OCI-LY3 (cell line): ENCODE measurements around the gene INPP5A.

ENCODE experiments used
- H2AFZ ChIP-seq: fragments of 200-600, 300-600 bp; shearing (Covaris generic); 2 replicates; pipeline ENCODE4 v1.6.0; 2014; ENCODE audit warnings: antibody characterized with exemption, low read depth, low read length
- H3K27ac ChIP-seq: fragments of 200-600, 300-600 bp; sonication (generic); 2 replicates; pipeline ENCODE4 v1.5.1; 2014; ENCODE audit warnings: mild to moderate bottlenecking, low read length, moderate library complexity, mixed read lengths
- H3K27me3 ChIP-seq: fragments of 200-600, 300-600 bp; sonication (generic); 2 replicates; pipeline ENCODE4 v1.6.1; 2014; ENCODE audit warnings: low read depth, low read length, mixed read lengths
- H3K36me3 ChIP-seq: fragments of 200-600, 300-600 bp; sonication (generic); replicated peaks from 2 replicates; pipeline ENCODE3; 2014; ENCODE audit warnings: low read depth, low read length, mixed read lengths
- H3K4me1 ChIP-seq: fragments of 300-600, 200-600 bp; sonication (generic); 2 replicates; pipeline ENCODE4 v1.6.1; 2014; ENCODE audit warnings: low read length, mixed read lengths
- H3K4me2 ChIP-seq: fragments of 200-600, 300-600 bp; sonication (generic); 2 replicates; pipeline ENCODE4 v1.6.1; 2014; ENCODE audit warnings: low read length, mixed read lengths
- H3K4me3 ChIP-seq: fragments of 300-600, 200-600 bp; sonication (generic); 2 replicates; pipeline ENCODE4 v1.5.1; 2014; ENCODE audit warnings: antibody characterized with exemption, mild to moderate bottlenecking, low read length, moderate library complexity
- H3K79me2 ChIP-seq: fragments of 300-600, 200-600 bp; shearing (Covaris generic); 2 replicates; pipeline ENCODE4 v1.6.1; 2014; ENCODE audit warnings: mild to moderate bottlenecking, low read length, mixed read lengths
- H3K9ac ChIP-seq: fragments of 300-600, 200-600 bp; shearing (Covaris generic); 2 replicates; pipeline ENCODE4 v1.6.0; 2014; ENCODE audit warnings: mild to moderate bottlenecking, low read length, moderate library complexity
- H3K9me3 ChIP-seq: fragments of 200-600, 300-600 bp; shearing (Covaris generic); 2 replicates; pipeline ENCODE4 v1.6.1; 2014; ENCODE audit warnings: low read length, mixed read lengths; ENCODE audit not compliant: insufficient read depth
- H4K20me1 ChIP-seq: fragments of 200-600, 300-600 bp; sonication (generic); 2 replicates; pipeline ENCODE4 v1.6.1; 2016; ENCODE audit warnings: low read length, mixed read lengths; ENCODE audit not compliant: insufficient read depth
- EZH2phosphoT487 ChIP-seq: fragments of 200-600 bp; shearing (Covaris generic); IDR thresholded peaks from 2 replicates; pipeline ENCODE4 v1.6.1; 2018; ENCODE audit warnings: antibody characterized with exemption, mixed run types, low read depth
- TF ChIP-seq, protein P1 (sequence below): fragments of 200-600, 300-600 bp; sonication (generic); IDR thresholded peaks from 2 replicates; pipeline ENCODE4 v1.5.1; 2014; ENCODE audit warnings: antibody characterized with exemption, low read length, low read depth

INPP5A gene

DNA sequence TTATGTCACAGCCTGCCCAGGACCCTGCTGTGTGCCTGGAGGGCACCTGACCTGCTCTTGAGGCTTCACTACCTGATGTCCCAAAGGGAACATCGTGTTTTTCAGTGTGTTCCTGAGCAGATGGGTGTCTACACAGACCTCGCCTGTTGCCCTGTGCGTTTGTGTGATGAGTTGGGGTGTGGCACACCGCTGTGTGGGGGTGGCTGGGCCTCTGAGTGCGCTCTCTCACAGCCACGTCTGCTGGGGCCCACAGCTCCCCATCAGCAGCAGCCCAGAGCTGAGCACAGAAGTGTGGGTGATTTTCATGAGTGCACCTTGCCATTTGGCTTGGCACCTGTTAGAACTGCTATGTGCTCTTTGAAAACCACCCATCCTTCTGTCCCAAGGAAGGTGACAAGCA, 126.8 kb downstream of the INPP5A start:
- Histone ChIP-seq H3K9me3 (no peaks in the 10 kb centered on the region), H3K4me1 (no peaks in the 10 kb centered on the region), H2AFZ (no peak overlapping the region), H3K79me2 (no peaks in the 10 kb centered on the region), H4K20me1 (no peaks in the 10 kb centered on the region), H3K27ac (no peak overlapping the region), H3K36me3 (no peaks in the 10 kb centered on the region), H3K4me2 (no peak overlapping the region), H3K9ac (no peak overlapping the region), H3K27me3 (no peaks in the 10 kb centered on the region), H3K4me3 (no peak overlapping the region)
- no peak for TF ChIP-seq EZH2phosphoT487
- TF ChIP-seq, protein P1, sequence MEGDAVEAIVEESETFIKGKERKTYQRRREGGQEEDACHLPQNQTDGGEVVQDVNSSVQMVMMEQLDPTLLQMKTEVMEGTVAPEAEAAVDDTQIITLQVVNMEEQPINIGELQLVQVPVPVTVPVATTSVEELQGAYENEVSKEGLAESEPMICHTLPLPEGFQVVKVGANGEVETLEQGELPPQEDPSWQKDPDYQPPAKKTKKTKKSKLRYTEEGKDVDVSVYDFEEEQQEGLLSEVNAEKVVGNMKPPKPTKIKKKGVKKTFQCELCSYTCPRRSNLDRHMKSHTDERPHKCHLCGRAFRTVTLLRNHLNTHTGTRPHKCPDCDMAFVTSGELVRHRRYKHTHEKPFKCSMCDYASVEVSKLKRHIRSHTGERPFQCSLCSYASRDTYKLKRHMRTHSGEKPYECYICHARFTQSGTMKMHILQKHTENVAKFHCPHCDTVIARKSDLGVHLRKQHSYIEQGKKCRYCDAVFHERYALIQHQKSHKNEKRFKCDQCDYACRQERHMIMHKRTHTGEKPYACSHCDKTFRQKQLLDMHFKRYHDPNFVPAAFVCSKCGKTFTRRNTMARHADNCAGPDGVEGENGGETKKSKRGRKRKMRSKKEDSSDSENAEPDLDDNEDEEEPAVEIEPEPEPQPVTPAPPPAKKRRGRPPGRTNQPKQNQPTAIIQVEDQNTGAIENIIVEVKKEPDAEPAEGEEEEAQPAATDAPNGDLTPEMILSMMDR, result no peak

GRCh38 chr10:132664883-132665282, 127.3 kb downstream of the INPP5A start:
- H3K4me1 ChIP-seq, result no peaks in the 10 kb centered on the region
- H2AFZ ChIP-seq, result no peak overlapping the region
- H3K36me3 ChIP-seq, result no peaks in the 10 kb centered on the region
- H3K4me2 ChIP-seq, result no peak overlapping the region
- H3K27ac ChIP-seq, result no peak overlapping the region
- H3K9ac ChIP-seq, result no peak overlapping the region
- no peaks in the 10 kb centered on the region for H4K20me1 ChIP-seq
- H3K4me3 ChIP-seq, result no peak overlapping the region
- no peaks in the 10 kb centered on the region for H3K27me3 ChIP-seq
- no peak for TF ChIP-seq EZH2phosphoT487
- TF ChIP-seq, protein P1, result no peak
- H3K9me3 ChIP-seq, result no peaks in the 10 kb centered on the region
- H3K79me2 ChIP-seq, result no peaks in the 10 kb centered on the region

DNA sequence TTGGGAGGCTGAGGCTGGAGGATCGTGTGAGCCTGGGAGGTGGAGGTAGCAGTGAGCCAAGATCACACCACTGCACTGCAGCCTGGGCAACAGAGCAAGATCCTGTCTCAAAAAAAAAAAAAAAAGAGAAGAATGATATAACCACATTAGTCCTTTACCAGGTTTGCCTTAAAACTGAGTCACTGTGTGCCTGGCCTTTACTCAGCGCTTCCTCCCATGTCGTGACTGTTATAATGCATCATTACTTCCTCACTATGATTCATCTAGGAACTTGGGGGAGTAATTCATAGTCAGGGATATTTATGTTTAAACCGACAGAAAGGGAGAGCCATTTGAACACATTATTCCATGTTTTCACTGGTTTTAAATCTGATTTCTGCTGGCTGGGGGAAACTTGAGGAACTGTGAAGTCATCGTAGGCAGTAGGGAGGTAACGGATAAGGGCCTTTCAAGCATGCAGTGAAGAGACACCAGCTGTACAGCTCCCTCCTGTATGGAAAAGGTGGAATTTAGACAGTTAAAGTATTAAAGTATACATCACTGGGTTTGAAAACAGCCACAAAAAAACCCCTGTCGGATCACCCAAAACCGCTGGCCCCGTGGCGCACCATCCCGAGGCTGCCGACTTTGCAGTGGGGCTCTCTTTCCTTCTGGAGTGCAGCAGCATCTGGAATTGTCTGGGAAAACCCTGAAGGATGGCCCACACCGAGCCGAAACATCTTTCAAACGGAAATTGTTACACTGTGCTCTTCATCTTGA, 128.5 kb downstream of the INPP5A start:
- no peaks in the 10 kb centered on the region for H3K9me3 ChIP-seq
- H3K27ac ChIP-seq, result no peak overlapping the region
- no peaks in the 10 kb centered on the region for H3K79me2 ChIP-seq
- H3K27me3 ChIP-seq, result no peaks in the 10 kb centered on the region
- no peaks in the 10 kb centered on the region for H3K4me1 ChIP-seq
- no peak overlapping the region for H3K4me3 ChIP-seq
- no peak overlapping the region for H3K9ac ChIP-seq
- H3K36me3 ChIP-seq, result no peaks in the 10 kb centered on the region
- no peak overlapping the region for H3K4me2 ChIP-seq
- TF ChIP-seq EZH2phosphoT487, result no peak
- TF ChIP-seq, protein P1, result no peak
- no peaks in the 10 kb centered on the region for H4K20me1 ChIP-seq
- H2AFZ ChIP-seq, result no peak overlapping the region

- Histone ChIP-seq H3K9ac (no peak overlapping the region), H3K4me2 (no peak overlapping the region), H3K4me1 (no peaks in the 10 kb centered on the region), H3K4me3 (no peak overlapping the region), H2AFZ (no peak overlapping the region), H3K36me3 (no peaks in the 10 kb centered on the region), H3K9me3 (no peaks in the 10 kb centered on the region), H3K27me3 (no peaks in the 10 kb centered on the region), H3K27ac (no peak overlapping the region), H3K79me2 (no peaks in the 10 kb centered on the region), H4K20me1 (no peaks in the 10 kb centered on the region)
- TF ChIP-seq EZH2phosphoT487, result no peak
- TF ChIP-seq, protein P1, result no peak
These were observed 129.2 kb downstream of the INPP5A start for GRCh38 chr10:132666705-132667341.
